ENCODE data around the gene AMOT.

- TF ChIP-seq CTCF (IDR thresholded peaks at IDR 0.05; ENCODE audit: poor library complexity) (no peak), EZH2 (IDR thresholded peaks at IDR 0.05; ENCODE audit: borderline replicate concordance) (no peak), EZH2phosphoT487 (IDR thresholded peaks at IDR 0.05; ENCODE audit: low read depth, severe bottlenecking, unreplicated experiment) (no peak)
Measured at GRCh38 chrX:112840382-112841113, at the start of gene AMOT.
